ENCODE measurements around the gene CCNB1.

CCNB1 gene

GRCh38 chr5:69189162-69190086 lies 22.5 kb downstream of the CCNB1 start, which contains the start of gene CENPH:
CENPH (plus strand) TSS chr5:69189583; CDS start chr5:69189635, 52 bp downstream.
- no peak for TF ChIP-seq CTCF (IDR thresholded peaks at IDR 0.05)

GRCh38 chr5:69202497-69202896 lies 35.5 kb downstream of the CCNB1 start:
- no peak for TF ChIP-seq CTCF (IDR thresholded peaks at IDR 0.05)

GRCh38 chr5:69206528-69207190 lies 39.7 kb downstream of the CCNB1 start:
- TF ChIP-seq CTCF (IDR thresholded peaks at IDR 0.05): no peak

- no peak for TF ChIP-seq CTCF (IDR thresholded peaks at IDR 0.05)
Measured at GRCh38 chr5:69209602-69210001, 42.7 kb downstream of the CCNB1 start.

GRCh38 chr5:69211200-69211599 lies 44.2 kb downstream of the CCNB1 start:
- no peak for TF ChIP-seq CTCF (IDR thresholded peaks at IDR 0.05)

- no peak for TF ChIP-seq CTCF (IDR thresholded peaks at IDR 0.05)
Measured at GRCh38 chr5:69212022-69212421, 45.1 kb downstream of the CCNB1 start.

- no peak for TF ChIP-seq CTCF (IDR thresholded peaks at IDR 0.05)
Measured at GRCh38 chr5:69213513-69214215, 46.7 kb downstream of the CCNB1 start.
